HG03159 (cell line): ENCODE data around the gene FAM227B.

Source experiments
- ATAC-seq: cut with Tn5 transposase; IDR thresholded peaks from one replicate; pipeline ENCODE4 v1.9.1; 2021; ENCODE audit warnings: mild to moderate bottlenecking, moderate library complexity; ENCODE audit not compliant: unreplicated experiment

FAM227B gene

GRCh38 chr15:49303003-49303402 lies 317.6 kb downstream of the FAM227B start:
- no peak for ATAC-seq

DNA sequence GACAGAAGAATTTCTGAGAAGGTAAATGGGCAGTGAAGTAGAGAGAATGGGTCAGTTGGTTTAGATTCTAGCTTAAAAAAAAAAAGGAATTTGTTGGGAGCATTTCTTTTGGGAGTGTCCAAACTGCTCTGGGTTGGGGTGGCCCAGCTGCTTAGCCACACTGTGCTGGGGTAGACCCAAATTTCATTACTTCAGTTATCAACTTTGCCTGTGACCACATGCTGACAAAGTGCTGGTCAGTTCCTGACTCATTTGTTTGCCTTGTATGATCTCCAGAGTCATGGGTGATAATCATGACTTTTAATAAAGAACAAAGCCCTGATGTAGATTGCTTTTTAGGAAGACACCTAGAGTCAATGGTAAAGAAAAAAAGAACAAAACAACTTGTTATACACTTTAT lies 319.1 kb downstream of the FAM227B start:
- no peak for ATAC-seq

DNA sequence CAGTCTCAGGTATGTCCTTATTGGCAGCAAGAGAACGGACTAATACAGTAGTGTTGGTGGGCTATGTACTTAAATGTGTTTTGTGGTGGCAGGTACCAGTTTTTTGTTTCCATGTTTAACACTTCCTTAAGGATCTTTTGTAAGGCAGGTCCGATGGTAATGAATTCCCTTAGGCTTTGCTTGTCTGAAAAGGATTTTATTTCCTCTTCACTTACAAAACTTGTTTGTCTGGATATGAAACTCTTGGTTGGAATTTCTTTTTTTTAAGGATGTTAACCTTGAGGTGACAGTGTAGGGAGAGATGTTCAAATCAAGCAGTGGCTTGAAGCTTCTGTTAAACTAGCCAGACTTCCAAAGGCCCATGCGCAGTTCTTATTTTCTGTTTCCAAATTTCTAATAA lies 319.8 kb downstream of the FAM227B start:
- ATAC-seq, result no peak

DNA sequence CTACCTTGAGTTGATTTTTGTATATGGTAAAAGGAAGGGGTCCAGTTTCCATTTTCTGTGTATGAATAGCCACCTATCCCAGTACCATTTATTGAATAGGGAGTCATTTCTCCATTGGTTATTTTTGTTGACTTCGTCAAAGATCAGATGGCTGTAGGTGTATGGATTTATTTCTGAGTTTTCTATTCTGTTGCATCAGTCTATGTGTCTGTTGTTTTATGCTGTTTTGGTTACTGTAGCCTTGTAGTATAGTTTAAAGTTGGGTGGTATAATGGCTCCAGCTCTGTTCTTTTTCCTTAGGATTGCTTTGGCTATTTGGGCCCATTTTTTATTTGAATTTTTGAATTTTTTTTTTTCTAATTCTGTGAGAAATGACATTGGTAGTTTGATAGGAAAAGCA lies 323.0 kb downstream of the FAM227B start:
- ATAC-seq, result no peak

DNA sequence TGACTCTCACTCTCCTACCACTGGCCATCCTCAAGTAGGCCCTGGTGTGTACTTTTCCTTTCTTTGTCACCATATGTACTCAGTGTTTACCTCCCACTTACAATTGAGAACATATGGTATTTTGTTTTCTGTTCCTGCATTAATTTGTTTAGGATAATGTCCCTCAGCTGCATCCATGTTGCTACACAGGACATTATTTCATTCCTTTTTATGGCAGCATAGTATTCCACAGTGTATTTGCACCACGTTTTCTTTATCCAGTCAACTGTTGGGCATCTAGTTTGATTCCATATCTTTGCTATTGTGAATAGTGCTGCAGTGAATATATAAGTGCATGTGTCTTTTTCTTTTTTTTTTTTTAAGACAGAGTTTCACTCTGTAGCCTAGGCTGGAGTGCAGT lies 324.4 kb downstream of the FAM227B start:
- no peak for ATAC-seq

- no peak for ATAC-seq
Observed at GRCh38 chr15:49293941-49294340, 326.7 kb downstream of the FAM227B start.

- ATAC-seq, result no peak
Observed at GRCh38 chr15:49290191-49290590, 330.4 kb downstream of the FAM227B start.

- no peak for ATAC-seq
Observed at GRCh38 chr15:49288391-49288790, 332.2 kb downstream of the FAM227B start.

DNA sequence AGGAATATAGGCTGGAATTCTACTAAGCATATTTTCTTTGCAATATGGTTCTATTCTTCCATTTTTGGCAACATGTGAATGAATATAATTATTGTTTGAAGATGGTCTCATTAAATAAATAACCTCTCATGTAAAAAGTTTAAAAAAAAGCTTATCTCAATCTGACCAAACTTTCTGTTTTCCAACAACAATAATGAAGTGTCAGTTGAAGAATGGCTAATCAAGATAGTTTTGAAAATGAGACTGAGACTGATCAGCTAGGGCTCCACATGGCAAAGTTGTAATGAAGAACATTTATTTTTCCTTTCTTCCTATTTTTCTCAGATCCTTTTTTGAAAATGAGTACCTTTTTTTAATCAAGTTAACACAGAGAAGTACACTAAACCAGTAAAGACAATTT lies 333.1 kb downstream of the FAM227B start:
- ATAC-seq, result no peak

DNA sequence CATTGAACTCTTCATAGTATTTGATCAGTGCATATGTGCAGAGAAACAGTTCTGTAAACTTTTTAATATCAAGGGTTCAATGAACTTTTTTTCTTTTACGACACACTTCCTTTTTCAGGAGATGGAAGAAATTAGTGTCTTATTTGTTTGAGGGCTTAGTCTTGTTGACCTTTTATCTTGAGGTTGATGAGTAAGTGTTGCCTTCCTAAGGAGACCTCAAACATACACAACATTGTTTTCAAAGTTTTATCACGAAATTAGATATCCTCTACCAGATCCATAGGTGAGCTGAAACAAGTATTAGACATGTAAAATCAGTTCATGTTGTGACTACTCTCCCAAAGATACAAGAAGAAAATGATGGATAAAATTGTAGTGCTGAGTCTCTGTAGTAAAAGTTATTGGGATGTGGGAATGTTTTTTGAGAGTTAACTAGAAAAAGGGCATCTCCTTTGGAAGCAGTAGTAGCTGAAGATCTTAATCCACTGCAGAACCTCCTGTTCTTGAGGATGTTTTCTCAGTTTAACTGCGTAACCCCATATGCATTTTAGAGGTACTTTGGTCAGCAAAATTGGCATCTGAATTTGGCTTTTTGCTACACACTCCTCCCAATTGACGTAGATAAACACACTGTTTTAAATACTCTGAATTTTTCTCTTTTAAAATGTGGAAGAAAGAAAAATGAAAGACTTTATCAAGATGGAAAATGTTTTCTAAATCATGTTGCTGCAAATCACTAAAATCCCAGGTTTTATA lies 333.8 kb downstream of the FAM227B start:
- no peak for ATAC-seq

- ATAC-seq, result no peak
Observed at GRCh38 chr15:49282366-49282765, 338.3 kb downstream of the FAM227B start.

DNA sequence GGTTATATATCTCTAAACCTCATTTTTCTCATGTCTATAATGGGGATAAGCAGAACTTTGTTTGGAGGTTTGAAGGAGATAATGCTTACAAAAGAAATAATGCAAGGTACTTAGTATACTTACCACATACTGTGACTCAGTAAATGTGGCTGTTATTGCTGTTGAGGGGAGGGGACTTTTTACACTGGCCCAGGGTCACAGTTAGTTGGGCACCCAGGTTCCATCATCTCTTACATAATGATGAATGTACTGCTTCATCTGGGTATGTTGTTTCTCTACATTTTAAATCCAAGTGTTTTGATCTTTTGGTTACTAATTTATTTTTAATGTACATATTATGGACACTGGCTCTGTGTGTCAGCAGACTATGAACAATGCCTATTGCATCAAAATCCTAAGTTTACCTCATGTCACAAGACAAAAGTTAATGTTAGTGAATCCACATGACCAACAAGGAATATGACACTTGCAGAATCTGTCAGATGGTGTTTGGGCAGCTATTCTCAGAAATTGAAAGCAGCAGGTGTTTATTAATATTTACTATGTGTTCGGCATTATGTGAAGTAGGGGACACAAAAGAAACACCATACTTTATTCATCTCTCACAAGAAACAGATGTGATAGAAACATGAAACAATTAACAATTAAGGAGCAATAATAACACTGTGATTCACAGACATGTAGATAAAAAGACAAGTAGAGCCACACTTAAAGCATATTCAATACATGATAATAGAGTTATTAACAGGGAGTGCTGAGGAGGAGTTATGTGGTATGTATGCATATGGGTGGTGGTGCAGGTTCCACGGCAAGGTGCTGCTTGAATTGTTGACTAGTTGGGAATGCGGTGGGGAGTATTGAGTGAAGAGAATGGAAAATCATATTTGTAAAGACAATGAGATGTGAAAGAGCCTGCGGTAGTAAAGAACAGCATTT lies 340.8 kb downstream of the FAM227B start:
- no peak for ATAC-seq

- ATAC-seq, result no peak
Observed at GRCh38 chr15:49278751-49279150, 341.9 kb downstream of the FAM227B start.
